Left forelimb (tissue), 1 donor: Measurements from ENCODE around the gene SDK1.

Experiments
- DNase-seq: peaks from one replicate; pipeline ENCODE4 v3.0.0-alpha.2; 2018; ENCODE audit warnings: low spot score

The SDK1 gene

DNA sequence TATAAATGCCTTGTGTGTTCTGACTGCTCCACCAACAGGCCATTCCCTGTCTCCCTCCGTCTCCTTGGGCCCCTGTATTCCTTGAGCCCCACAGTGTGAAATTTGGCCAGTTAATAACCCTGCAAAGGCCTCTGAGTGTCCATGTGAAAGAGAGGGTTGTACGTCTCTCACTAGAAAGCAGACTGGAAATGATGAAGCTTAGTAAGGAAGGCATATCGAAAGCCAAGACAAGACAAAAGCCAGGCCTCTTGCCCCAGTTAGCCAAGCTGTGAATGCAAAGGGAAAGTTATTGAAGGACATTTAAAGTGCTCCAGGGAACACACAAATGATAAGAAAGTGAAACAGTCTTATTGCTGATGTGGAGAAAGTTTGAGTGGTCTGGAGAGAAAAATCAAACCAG lies 680.2 kb downstream of the SDK1 start:
- DNase-seq, result no peak

DNA sequence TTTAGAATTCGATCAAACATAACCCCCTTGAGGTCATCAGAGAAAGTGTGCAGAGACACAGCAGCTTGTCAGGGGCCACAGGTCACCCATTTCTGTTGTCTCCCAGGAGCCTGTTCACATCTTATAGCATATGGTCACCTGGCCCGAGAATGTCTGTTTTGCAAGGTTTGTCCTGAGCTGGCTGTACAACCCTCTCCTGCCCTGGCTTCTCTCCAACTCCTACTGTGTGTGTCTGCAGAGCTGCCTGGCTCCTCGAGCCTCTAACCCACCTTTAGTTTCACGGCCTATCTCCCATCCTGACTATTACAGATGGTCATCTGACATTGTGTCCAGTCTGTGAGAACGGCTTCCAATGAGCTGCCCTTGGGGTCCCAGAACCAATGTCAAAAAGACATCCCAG lies 683.4 kb downstream of the SDK1 start:
- no peak for DNase-seq

DNA sequence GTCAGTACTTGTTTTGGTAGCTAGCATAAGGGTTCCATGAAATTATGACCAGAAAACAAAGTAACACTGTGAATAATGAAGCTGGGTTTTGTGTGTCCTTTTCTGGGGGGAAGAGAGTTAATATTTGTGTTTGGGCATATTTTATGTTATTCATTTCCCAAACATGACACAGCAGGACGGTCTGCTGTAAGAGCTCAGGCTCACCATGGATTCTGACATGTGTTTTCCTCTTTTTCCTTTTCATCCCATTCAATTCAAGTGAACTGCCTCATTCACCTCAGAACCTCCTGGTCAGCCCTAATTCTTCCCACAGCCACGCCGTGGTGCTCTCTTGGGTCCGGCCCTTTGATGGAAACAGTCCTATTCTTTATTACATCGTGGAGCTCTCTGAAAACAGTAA lies 685.9 kb downstream of the SDK1 start:
- DNase-seq, result no peak

DNA sequence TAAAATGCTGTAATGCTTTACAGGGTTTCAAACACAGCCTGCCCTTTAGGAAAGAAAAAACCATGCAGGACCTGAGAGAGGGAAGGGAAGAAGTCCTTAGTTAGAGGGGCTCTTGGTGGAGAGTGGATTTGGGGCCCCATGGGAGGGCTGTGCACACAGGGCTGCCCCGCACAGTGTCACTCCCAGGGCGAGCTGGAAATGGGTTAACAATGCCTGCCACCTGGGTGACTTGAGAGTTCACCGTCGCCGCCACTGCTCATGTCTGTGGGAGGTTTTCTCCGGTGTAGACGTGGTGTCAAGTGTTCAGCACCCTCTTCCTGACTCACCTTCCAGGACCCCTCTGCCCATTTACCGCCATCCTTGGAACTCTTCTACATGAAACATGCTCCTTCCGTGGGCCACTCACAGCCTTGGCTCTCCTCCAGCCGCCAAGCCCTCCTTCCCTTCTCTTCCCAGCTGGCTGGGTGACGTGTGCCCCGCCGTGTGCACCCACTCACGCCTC lies 686.4 kb downstream of the SDK1 start:
- DNase-seq, result no peak

DNA sequence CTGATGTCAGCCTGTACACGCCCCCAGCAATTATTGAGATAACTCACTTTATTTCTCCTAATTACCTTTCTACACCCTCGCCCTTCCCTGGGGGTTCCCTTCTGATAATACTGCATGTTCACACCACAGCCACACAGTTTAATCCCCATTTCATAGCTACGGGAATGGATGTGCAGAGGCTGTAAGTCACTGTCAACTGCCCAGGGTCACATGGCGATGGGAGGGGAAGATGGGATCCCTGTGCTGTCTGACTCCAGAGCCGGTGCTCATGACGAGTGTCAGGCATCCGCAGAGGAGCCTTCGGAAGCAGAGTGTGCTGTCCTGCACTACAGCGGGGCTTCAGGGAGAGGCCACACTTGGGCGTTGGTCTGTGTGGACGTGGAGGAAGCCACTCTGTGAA lies 688.7 kb downstream of the SDK1 start:
- DNase-seq, result no peak

DNA sequence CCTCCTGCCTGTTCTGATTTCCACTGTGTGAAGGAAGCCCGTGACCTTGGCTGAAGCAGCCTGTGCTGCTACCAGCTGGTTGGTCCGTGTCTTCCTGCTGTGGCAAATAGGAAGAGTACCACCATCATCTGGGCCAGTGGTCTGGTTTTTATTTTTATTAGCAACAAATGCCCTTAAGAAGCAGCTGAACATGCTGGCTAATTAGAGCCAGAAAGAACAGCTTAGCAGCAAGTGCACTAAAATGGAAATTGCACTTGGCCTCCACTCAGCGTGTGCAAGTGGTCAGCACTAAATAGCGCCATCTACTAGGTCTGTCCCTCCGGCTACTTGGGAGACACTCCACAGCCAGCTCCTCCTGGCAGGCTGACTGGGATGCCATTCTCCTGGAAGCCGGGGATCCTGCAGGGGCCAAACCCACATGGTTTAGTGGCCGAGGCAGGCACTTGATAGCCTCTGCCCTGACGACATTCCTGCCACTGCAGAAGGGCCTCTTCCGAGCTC lies 690.7 kb downstream of the SDK1 start:
- DNase-seq, result no peak

DNA sequence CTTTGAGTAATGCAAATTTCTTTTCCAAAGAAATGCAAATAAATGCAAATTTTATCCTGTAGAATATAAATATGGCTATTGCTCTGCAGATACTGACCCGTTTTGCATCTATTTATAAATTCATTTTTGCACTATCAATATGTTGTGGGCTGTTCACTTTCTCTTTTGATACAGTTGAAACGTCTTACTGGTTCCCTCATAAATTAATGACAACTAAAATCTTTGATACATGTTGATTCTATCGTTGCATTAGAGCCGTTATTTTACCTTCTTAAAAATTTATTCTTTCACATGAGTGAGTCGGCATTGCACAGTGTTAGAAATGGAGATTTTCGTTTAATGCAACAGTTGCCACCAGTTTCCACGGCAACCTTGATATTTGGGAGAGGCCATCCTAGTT lies 691.8 kb downstream of the SDK1 start:
- no peak for DNase-seq

DNA sequence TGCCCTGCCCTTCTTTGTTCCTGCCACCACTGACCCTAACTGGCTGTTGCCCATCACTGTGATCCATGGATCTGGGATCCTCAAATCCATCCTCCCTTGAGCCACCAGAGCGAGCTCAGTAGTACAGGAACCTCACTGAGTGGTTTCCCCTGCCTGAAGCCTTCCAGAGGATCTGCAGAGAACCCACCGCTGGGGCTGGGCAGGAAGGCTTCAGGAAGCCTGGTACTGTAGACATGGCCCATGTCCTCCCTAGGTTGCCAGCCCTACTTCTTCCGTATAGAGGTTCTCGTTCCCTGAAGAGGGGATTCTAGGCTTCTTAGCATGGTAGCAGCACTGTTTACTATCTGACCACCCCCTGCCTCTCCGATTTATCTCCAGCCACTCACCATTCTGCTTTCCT lies 693.7 kb downstream of the SDK1 start:
- DNase-seq, result no peak

DNA sequence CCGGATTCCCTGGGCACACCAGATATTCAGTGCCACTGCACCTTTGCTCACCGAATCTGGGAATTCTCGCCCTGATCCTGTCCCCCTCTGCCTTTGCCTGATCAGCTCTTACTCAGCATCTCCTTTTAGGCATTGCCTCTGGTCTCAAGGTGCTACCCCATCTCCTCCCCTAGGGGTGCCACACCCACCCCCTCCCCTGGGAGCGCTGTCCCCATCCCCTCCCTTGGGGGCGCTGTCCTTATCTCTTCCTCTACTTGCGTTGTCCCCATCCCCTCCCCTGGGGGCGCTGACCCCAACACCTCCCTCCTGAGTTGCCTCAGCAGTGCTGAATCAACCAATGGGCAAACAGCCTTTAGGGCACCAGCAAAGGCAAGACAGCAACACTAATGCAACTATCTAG lies 694.1 kb downstream of the SDK1 start:
- no peak for DNase-seq

DNA sequence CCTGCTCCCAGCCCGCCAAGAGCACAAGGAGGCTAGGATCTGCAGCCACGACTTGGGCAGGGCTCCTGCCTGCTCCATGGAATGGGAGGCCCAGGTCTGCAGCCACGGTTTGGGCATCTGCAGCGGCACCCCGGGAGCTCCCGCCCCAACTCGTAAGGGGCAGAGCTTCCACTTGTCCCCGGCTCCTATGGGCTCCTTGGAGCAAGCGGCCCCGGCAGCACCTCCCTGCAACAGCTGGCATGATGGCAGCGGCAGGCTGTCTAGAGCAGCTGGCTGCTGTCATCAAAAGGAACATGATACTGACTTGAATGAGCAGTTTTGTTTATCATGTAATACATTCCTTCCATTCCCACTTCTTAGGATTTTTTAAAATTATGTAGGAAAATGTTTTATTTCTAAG lies 697.0 kb downstream of the SDK1 start:
- DNase-seq, result no peak

DNA sequence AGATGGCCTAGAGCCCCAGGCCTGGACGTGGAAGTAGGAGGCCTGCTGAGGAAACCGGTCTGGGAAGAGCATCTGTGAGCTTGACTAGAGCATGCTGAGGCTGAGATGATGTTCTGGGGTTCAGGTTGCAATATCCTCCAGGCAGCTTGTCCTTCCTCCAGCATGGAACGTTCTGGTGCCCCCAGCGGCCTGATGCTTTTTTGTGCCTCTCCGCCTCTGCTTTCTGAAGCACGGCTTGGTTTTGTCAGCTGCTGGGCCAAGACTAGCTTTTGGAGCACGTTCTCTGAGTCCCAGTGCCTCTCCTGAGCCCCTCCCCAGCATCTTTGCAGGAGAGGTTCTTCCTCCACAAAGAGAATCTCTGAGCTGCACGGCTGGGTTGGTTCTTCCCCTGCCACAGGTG lies 699.1 kb downstream of the SDK1 start:
- DNase-seq, result no peak

DNA sequence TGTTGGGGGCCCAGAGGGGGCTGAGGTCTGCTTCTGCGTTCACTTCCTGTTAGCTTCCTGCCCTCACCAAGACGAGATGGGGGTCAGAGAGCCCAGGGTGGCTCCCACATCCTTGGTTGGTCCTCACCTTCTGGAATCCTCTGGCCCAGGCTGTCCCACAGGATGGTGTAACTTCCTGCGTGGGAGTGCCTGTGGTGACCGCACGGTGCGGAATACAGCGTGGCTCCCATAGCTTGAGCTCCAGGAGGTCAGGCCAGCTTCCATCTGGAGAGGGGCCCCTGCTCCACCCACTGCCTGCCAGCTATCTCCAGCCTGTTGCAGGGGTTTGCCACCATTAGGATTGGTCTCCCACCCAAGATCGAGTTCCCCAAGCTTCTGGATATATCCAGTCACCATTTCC lies 699.9 kb downstream of the SDK1 start:
- no peak for DNase-seq

DNA sequence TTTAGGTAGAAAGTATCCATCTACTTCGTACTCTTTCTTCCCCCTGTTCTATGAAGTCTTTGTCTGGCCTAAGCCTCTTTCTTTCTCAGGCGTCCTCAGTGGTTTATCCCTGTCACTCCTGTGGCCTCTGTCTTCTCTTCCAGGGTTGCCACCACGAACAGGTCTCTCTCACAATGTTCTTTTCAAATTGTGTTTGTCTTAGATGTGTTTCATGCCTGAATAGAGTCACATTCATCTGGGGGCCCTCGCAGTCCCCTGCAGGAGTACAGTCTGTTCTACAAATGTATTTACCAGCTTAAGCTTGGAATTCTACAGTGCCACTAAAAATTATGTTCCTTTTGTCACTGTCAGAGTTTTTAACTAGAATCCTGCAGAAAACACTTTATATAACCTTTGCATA lies 700.7 kb downstream of the SDK1 start:
- DNase-seq, result no peak

DNA sequence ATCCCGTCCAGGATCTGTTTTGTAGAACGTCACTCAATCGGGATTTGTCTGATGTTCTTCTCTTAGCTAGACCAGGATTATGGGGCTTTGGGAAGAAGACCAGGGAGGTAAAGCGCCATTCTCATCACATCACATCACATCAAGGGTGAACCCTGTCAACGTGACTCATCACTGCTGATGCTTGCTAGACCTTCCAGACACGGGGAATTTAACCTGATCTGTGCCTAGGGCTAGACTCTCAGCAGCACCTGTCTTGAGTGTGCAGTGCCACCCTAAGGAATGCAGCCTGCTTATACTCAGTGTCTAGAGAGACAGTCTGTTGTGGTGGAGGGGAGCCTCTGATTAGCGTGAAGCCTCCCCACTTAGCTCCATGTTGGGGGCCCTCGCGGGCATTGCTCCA lies 702.5 kb downstream of the SDK1 start:
- DNase-seq, result no peak

DNA sequence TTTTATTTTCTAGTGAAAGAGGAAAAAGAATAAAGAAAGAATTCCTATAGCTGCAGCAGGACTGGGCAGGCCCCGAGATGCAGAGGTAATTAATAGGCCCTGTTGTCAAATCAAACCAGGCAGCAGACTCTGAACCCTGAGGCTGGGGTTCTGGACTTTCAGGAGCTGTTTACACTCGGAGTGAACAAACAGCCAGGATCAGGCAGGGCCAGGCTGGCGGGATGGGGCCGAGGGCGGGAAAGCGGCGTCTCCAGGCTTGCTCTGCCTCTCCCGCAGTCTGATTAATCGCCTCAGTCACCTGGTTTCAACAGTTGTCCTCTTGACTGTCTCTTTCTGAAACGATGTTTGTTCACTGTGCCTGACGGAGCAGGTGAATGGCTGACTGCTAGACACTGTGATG lies 705.6 kb downstream of the SDK1 start:
- DNase-seq, result no peak

DNA sequence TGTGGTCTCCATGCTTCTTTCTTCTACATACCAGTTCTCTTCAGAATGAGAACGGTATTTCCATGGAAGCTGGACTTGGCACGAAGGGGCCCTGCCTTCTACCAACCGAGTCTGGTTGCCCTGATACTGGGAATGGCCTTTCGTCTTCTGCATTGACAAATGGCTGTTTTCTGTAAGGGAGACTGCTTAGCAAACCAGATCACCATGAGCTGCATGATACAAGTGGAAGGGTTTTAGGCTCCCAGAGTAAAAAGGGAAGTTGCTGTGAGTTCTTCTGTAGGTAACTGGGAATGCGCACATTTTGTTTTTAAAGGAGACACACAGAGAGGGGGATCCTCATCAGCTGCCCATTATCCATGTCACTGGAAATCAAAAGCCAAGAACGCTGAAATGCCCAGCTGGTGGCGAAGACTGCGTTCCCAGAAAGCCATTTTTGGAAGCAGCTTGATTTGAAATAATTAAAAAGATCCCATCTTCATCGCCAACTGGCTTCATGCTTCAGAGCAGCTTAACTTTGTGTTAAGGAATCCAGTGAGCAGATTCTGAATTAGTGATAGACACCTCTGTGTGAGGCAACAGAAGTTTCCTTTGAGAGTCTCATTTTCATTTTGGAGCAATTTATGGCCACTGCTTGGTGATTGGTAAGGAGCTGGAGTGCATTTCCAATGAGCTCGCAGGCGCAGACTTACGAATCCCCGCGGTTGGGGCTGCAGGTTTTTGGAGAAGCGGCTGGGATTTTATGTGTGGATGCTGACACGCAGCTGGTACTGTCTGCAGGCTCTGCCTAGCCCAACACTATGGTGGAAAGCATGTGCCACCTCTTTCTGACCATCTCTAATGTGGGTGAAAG lies 708.4 kb downstream of the SDK1 start:
- peak; percentile 57 for DNase-seq

DNA sequence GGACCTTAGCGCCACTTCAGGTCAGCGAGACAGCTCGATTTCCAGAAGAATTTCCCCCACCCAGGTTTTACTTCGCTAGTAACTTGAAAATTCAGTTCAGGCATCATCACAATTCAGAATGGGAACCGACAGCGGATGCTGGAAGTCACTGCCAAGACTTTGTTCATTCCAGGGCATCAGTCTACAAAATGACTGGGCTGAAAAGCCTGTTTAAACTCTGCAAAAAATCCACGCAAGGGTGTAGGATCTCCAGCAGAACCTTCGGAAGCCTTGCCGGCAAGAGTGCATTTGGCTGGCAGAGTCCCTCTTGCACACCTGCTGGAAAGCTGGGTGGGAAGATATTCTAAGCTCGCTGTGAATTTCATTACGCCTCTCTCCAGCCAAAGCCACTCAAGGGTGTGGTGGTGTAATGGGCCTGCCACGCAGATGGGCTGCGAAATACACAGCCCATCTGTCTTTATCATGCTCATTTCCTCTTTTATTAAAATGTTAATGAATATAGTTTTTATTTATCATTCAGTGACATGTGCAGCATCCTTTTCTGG lies 709.1 kb downstream of the SDK1 start:
- DNase-seq, result peak; percentile 59

DNA sequence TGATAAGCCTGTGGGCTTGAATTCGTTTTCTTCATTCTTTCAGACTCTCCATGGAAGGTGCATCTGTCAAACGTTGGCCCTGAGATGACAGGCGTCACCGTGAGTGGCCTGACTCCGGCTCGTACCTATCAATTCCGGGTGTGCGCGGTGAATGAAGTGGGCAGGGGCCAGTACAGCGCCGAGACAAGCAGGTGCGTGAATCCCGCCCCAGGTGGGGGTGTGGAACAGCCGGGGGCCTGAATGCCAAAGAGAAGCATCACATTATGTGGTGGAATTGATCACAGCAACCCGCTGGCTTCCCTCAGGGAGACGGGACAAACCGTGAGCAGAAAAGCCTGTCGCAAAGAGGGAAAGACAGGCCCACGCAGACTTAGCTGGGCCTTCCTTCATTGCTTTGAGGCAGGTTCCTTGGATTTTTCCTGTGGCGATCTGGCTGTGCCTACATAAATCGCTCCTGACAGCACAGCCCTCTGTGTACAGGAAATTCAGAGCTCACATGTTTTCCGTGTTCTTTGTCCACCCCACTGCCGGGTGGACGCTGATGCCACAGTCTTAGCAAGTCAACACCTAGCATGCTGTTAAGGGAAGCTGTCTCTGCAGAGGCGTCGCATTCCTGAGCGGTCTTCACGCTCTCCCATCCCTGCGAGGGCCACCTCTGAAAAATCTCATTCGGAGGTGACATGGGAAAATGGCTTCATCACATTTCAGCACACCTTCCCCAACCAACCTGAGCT lies 710.0 kb downstream of the SDK1 start:
- DNase-seq, result peak; percentile 26

DNA sequence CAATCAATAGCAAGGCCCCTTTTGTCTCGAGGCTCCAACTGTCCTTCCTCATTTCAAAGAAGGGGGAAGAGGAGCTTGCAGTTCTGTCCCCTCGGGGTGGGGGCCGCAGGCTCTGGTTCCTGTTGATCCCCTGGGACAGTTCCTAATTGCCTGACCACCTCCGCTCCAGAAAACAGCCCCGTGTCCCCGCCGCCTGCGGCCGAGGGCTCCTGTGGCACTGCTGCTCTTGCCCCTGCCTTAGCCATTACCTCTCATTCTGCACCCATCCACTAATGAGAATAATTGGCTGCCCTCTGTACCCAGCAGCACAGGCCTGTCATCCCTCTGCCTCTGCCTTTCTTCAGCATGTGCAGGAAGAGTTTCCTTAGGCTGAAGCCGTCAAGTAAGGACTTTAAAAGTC lies 712.7 kb downstream of the SDK1 start:
- DNase-seq, result no peak

DNA sequence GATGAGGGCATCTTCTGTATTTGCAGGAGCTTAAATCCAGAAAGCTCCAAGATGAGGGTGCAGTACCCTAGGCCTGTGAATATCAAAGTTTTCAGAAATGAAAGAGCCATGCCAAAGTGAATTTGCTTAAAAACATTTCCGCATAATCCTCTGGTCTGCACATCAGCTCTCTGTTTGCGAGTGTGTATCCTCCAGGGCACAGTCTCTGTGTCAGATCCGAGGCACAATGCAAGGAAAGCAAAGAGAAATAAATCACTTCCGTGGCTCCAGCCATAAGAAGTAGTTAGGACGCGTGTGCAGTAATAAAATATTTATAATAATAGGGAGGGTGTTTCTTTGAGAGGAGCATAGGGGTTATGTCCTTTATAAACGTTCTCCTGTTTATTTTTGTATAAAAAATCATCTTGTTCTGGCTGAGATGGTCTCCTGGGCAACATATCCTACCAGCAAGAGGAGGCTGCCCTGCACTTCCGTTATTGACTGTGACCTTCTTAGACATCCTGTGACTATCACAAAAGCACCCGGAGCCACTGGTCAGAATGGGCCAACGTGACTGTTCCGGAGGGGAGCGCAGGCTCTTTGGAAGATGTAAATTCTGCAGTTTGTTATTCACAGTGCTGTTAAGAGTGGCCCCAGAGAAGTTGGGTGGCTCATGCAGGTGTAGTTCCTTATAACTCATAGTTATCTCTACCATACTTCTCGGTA lies 713.4 kb downstream of the SDK1 start:
- peak; percentile 50 for DNase-seq

DNA sequence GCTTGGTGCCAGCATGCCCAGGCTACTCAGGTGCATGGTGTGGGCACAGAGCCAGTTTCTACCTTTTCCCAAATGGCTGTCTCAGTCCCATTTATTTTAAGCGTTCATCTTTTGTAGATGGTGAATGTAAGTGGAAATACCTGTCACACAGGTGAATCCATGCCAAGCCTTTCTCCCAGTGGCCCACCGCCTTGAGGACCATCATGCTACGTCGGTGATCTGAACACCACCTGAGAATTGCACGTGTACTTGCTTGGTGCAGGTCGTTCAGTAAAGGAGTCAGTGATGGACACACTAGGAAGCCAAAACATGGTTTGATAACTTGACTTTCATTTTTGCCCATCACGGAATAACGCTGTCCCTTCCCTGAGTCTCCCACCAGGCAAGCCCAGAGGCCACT lies 714.3 kb downstream of the SDK1 start:
- DNase-seq, result no peak

DNA sequence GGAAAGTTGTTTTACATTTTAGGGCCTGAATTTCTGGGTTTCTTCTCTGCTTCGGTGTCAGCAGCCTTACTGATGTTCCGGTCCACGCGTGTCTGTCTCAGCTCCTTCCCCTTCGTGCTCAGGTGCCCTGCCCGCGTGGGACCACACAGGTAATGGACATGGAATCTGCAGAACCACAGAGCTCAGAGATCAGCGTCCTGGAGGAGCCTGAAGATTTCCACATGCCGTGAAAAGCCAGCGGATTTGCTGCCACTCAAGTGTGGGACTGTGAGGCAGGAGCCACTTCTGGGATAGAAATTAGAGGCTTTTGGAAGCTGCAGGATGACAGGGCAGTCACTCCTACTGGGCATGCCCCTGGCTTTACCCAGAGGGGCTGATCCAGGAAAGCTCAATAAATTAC lies 714.9 kb downstream of the SDK1 start:
- DNase-seq, result no peak
